H1 (cell line): ENCODE measurements around the gene OR14I1. TPM values are rescaled to one million over a fixed set of nuclear protein-coding genes. Genes with fewer than 3 reads are reported as not detected.

Source experiments
- CTCF ChIA-PET: fragments of 300-600 bp; sonication (Branson Sonifier 250); formaldehyde crosslinking; loops from one replicate; lab custom pipeline; 2021; ENCODE audit not compliant: partially characterized antibody; lab: Charles Lee
- POLR2A ChIA-PET: fragments of 300-600 bp; sonication (Branson Sonifier 250); formaldehyde crosslinking; loops from one replicate; lab custom pipeline; 2021; ENCODE audit warnings: inconsistent platforms; ENCODE audit not compliant: partially characterized antibody; lab: Charles Lee
- DNase-seq, 2 experiments: peaks; one replicate each; pipeline versions ENCODE4 v3.0.0 to v3.0.0-alpha.2; 2010 to 2022; ENCODE audit warnings: low spot score in 2 of 2, low read depth in 1 of 2, mixed read lengths in 1 of 2
- FAIRE-seq: peaks from 2 replicates; lab custom pipeline; 2011; peaks lifted over from hg19 to GRCh38; lab: Jason Lieb, UNC
- H2AFZ ChIP-seq: 2 replicates; pipeline ENCODE4 v1.8.1; 2012; ENCODE audit warnings: low read length, inconsistent platforms
- H2AK5ac ChIP-seq: 2 replicates; pipeline ENCODE4 v1.6.1; 2013; ENCODE audit warnings: low read depth, low read length
- H2BK120ac ChIP-seq: replicated peaks from 2 replicates; pipeline ENCODE3; 2013; ENCODE audit warnings: low read depth, low read length, inconsistent platforms
- H2BK12ac ChIP-seq: 2 replicates; pipeline ENCODE4 v1.6.1; 2013; ENCODE audit warnings: low read depth, low read length
- H2BK15ac ChIP-seq: 2 replicates; pipeline ENCODE4 v1.6.1; 2013; ENCODE audit warnings: low read length
- H2BK20ac ChIP-seq: 2 replicates; pipeline ENCODE4 v1.6.1; 2013; ENCODE audit warnings: low read length
- H2BK5ac ChIP-seq: 2 replicates; pipeline ENCODE4 v1.6.1; 2013; ENCODE audit warnings: low read depth, low read length
- H3K14ac ChIP-seq: 2 replicates; pipeline ENCODE4 v1.6.1; 2013; ENCODE audit warnings: inconsistent platforms; ENCODE audit not compliant: insufficient read length
- H3K18ac ChIP-seq: 2 replicates; pipeline ENCODE4 v1.6.1; 2013; ENCODE audit warnings: low read length; ENCODE audit errors: extremely low read depth
- H3K23ac ChIP-seq: 2 replicates; pipeline ENCODE4 v1.6.1; 2013; ENCODE audit warnings: inconsistent platforms; ENCODE audit not compliant: insufficient read length
- H3K23me2 ChIP-seq: 2 replicates; pipeline ENCODE4 v1.6.1; 2013; ENCODE audit warnings: low read depth, low read length
- H3K27ac ChIP-seq: 2 replicates; pipeline ENCODE4 v1.6.1; 2011; ENCODE audit warnings: low read depth, low read length, inconsistent platforms
- H3K27me3 ChIP-seq, 4 experiments: replicated peaks in 1 of 4; 1 replicate in 1 of 4; 2 replicates in 3 of 4; pipeline versions ENCODE4 v1.6.1 to v1.8.1; 2011 to 2013; ENCODE audit warnings: low read length in 3 of 4, mild to moderate bottlenecking in 3 of 4, inconsistent platforms in 2 of 4, mixed read lengths in 2 of 4, moderate library complexity in 1 of 4; ENCODE audit not compliant: control insufficient read depth in 3 of 4, insufficient read depth in 3 of 4; ENCODE audit errors: extremely low read depth in 1 of 4
- H3K36me3 ChIP-seq, 4 experiments: 2 replicates each; pipeline versions ENCODE4 v1.6.1 to v1.8.1; 2011 to 2013; ENCODE audit warnings: mild to moderate bottlenecking in 4 of 4, low read length in 3 of 4, moderate library complexity in 2 of 4, control low read depth in 1 of 4, inconsistent platforms in 1 of 4; ENCODE audit not compliant: insufficient read depth in 4 of 4, control insufficient read depth in 2 of 4
- H3K4ac ChIP-seq: replicated peaks from 2 replicates; pipeline ENCODE3; 2013; ENCODE audit warnings: low read length, low read depth, mixed read lengths, inconsistent platforms; ENCODE audit not compliant: insufficient read length
- H3K4me1 ChIP-seq, 4 experiments: replicated peaks in 1 of 4; 1 replicate in 1 of 4; 2 replicates in 3 of 4; pipeline versions ENCODE4 v1.6.1 to v1.8.1; 2011 to 2013; ENCODE audit warnings: low read length in 3 of 4, inconsistent platforms in 2 of 4, mixed read lengths in 1 of 4; ENCODE audit not compliant: insufficient read depth in 4 of 4, control insufficient read depth in 3 of 4
- H3K4me2 ChIP-seq, 2 experiments: 2 replicates each; pipeline versions ENCODE4 v1.6.1 to v1.8.1; 2011 to 2013; ENCODE audit warnings: low read depth in 2 of 2, low read length in 2 of 2, control low read depth in 1 of 2, inconsistent platforms in 1 of 2, mild to moderate bottlenecking in 1 of 2; ENCODE audit not compliant: insufficient read depth in 1 of 2
- H3K4me3 ChIP-seq, 4 experiments: fragments of 200-600, 300-600 bp in 1 of 4; sonication (generic), shearing (Covaris generic), sonication (Bioruptor Twin) in 1 of 4; 2 replicates each; pipeline versions ENCODE4 v1.5.1 to v1.8.1; 2011 to 2016; ENCODE audit warnings: low read length in 4 of 4, low read depth in 3 of 4, control low read depth in 2 of 4, inconsistent platforms in 2 of 4, mild to moderate bottlenecking in 2 of 4, mixed read lengths in 1 of 4, moderate library complexity in 1 of 4; ENCODE audit not compliant: insufficient read depth in 2 of 4; ENCODE audit errors: extremely low read depth in 1 of 4
- H3K56ac ChIP-seq: replicated peaks from 2 replicates; pipeline ENCODE3; 2013; ENCODE audit warnings: low read depth, mild to moderate bottlenecking, mixed read lengths, low read length, inconsistent platforms; ENCODE audit not compliant: insufficient read length
- H3K79me1 ChIP-seq: 2 replicates; pipeline ENCODE4 v1.6.1; 2013; ENCODE audit warnings: low read depth, low read length, control low read depth
- H3K79me2 ChIP-seq, 2 experiments: 2 replicates each; pipeline versions ENCODE4 v1.6.1 to v1.8.1; 2012 to 2013; ENCODE audit warnings: low read length in 2 of 2, mild to moderate bottlenecking in 2 of 2, inconsistent platforms in 1 of 2; ENCODE audit not compliant: insufficient read depth in 2 of 2, control insufficient read depth in 1 of 2
- H3K9ac ChIP-seq, 4 experiments: replicated peaks in 1 of 4; 1 replicate in 1 of 4; 2 replicates in 3 of 4; pipeline versions ENCODE4 v1.6.1 to v1.8.1; 2011 to 2013; ENCODE audit warnings: low read depth in 3 of 4, low read length in 3 of 4, control low read depth in 2 of 4, mild to moderate bottlenecking in 2 of 4, moderate library complexity in 2 of 4, inconsistent platforms in 1 of 4; ENCODE audit errors: extremely low read depth in 1 of 4
- H3K9me3 ChIP-seq, 2 experiments: 2 replicates each; pipeline versions ENCODE4 v1.6.1 to v1.8.1; 2012 to 2013; ENCODE audit warnings: mild to moderate bottlenecking in 2 of 2, moderate library complexity in 2 of 2, control low read depth in 1 of 2, inconsistent platforms in 1 of 2, low read depth in 1 of 2, low read length in 1 of 2, mixed read lengths in 1 of 2; ENCODE audit not compliant: insufficient read depth in 2 of 2
- H4K20me1 ChIP-seq, 2 experiments: replicated peaks in 1 of 2; 2 replicates each; pipeline versions ENCODE3 to v1.8.1; 2011 to 2013; ENCODE audit warnings: inconsistent platforms in 2 of 2, low read length in 2 of 2, mild to moderate bottlenecking in 1 of 2; ENCODE audit not compliant: insufficient read depth in 2 of 2, control insufficient read depth in 1 of 2
- H4K5ac ChIP-seq: 2 replicates; pipeline ENCODE4 v1.6.1; 2013; ENCODE audit warnings: low read length, low read depth, mixed read lengths, inconsistent platforms; ENCODE audit not compliant: insufficient read length
- H4K8ac ChIP-seq: 2 replicates; pipeline ENCODE4 v1.8.0; 2013; ENCODE audit warnings: mild to moderate bottlenecking, moderate library complexity, low read length, inconsistent platforms; ENCODE audit not compliant: insufficient read depth; ENCODE audit errors: extremely low read depth
- H4K91ac ChIP-seq: replicated peaks from 2 replicates; pipeline ENCODE3; 2013; ENCODE audit warnings: low read length, mixed read lengths, inconsistent platforms; ENCODE audit not compliant: insufficient read length
- BACH1 ChIP-seq: IDR thresholded peaks from 2 replicates; pipeline ENCODE4 v1.6.1; 2012; ENCODE audit warnings: low read length, improper control_type of control experiment
- CHD1 ChIP-seq: IDR thresholded peaks from 2 replicates; pipeline ENCODE4 v1.6.1; 2012; ENCODE audit warnings: low read depth, low read length, improper control_type of control experiment
- EZH2 ChIP-seq: fragments of 200-600 bp; sonication (generic); IDR thresholded peaks from 2 replicates; pipeline ENCODE4 v1.7.1; 2012; ENCODE audit warnings: low read depth, mild to moderate bottlenecking, moderate library complexity, low read length, inconsistent platforms; ENCODE audit not compliant: severe bottlenecking
- FOSL1 ChIP-seq: IDR thresholded peaks from 2 replicates; pipeline ENCODE4 v1.6.1; 2011; ENCODE audit warnings: mild to moderate bottlenecking, low read depth, low read length, moderate library complexity; ENCODE audit not compliant: insufficient read depth
- GABPA ChIP-seq: IDR thresholded peaks from 2 replicates; pipeline ENCODE4 v1.6.1; 2011; ENCODE audit warnings: mild to moderate bottlenecking, low read length, moderate library complexity, borderline replicate concordance; ENCODE audit not compliant: insufficient read depth
- JUN ChIP-seq: IDR thresholded peaks from 2 replicates; pipeline ENCODE4 v1.6.1; 2011; ENCODE audit warnings: low read depth, mild to moderate bottlenecking, improper control_type of control experiment, low read length
- KDM1A ChIP-seq: fragments of 200-600, 300-600 bp; sonication (generic); IDR thresholded peaks from 2 replicates; pipeline ENCODE4 v1.7.1; 2016; ENCODE audit warnings: mild to moderate bottlenecking, low read length, borderline replicate concordance
- NRF1 ChIP-seq: IDR thresholded peaks from 2 replicates; pipeline ENCODE4 v1.6.1; 2011; ENCODE audit warnings: mild to moderate bottlenecking, low read depth, low read length, improper control_type of control experiment
- SIX5 ChIP-seq: IDR thresholded peaks from 2 replicates; pipeline ENCODE4 v1.6.1; 2011; ENCODE audit warnings: mild to moderate bottlenecking, low read depth, low read length
- TEAD4 ChIP-seq: IDR thresholded peaks from 2 replicates; pipeline ENCODE4 v1.6.1; 2012; ENCODE audit warnings: low read depth, low read length, inconsistent platforms, mixed read lengths
- WGBS, 2 experiments: shearing (Covaris generic) in 1 of 2; methylation state at CpG; one replicate each; pipeline versions ENCODE4 v1.1.6 to v1.1.7; 2013 to 2015; ENCODE audit warnings: low lambda C conversion rate in 2 of 2, mixed read lengths in 2 of 2, inconsistent platforms in 1 of 2, low coverage in 1 of 2, missing lambda C conversion rate in 1 of 2; ENCODE audit not compliant: insufficient replicate concordance in 2 of 2, insufficient coverage in 1 of 2, insufficient read length in 1 of 2; ENCODE audit errors: extremely low coverage in 1 of 2, missing lambda C conversion rate in 1 of 2; 5-methylcytosine and 5-hydroxymethylcytosine counted together
- polyA plus RNA-seq, 7 experiments: library from polyadenylated mRNA; depleted of rRNA in 3 of 7; stranded (reverse) in 5 of 7; unstranded in 2 of 7; fragments of >200 nt in 5 of 7; fragments of 200-250 nt in 2 of 7; gene quantifications; 1 replicate in 5 of 7; 2 replicates in 1 of 7; 4 replicates in 1 of 7; pipeline versions ENCODE4 v1.2.1 to v1.2.3, GENCODE V29; 2011 to 2013; ENCODE audit warnings: missing spikeins in 2 of 7, mixed read lengths in 2 of 7
- total RNA-seq: library from RNA; stranded (reverse); fragmentation: NEBNext Ultra II Directional; extraction: Animal tissue kit (Norgen Biotek cat#: 25700); gene quantifications from 2 replicates; pipeline ENCODE4 v1.2.1, GENCODE V29; 2021
- TF ChIP-seq, protein P1 (sequence below): IDR thresholded peaks from 2 replicates; pipeline ENCODE4 v1.6.1; 2012; ENCODE audit warnings: inconsistent platforms

OR14I1 gene
- total and polyA plus RNA-seq, 2 of the 8 experiments (the other 6 are each of a cell fraction or from before 2014, with no cell fraction given), result not detected

DNA sequence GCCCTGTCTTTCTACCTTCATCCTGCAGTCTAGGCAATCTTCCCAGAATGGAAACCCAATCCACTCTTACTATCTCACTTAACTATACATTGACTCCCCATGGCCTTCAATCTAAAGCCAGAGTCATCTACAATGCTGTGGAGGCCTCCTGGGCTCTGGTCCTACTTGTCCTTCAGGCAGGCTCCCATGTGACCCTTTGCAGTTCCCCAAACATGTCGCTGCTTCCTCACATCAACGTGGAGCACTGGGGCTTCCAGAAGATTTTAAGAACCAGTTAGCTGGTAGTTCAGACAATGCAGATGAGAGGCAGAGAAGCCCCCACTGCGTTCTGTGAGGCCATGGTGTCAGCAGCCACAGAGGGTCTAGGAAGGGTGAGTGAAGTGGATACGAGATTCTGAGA lies 34.4 kb upstream of the OR14I1 start:
- Histone ChIP-seq H3K79me1 (no peaks in the 10 kb centered on the region), H3K79me2 (no peaks in the 10 kb centered on the region), H3K23me2 (no peaks in the 10 kb centered on the region), H4K20me1 (no peaks in the 10 kb centered on the region), H4K91ac (no peak overlapping the region), H2BK12ac (no peak overlapping the region), H3K27me3 (no peaks in the 10 kb centered on the region), H2BK120ac (no peak overlapping the region), H3K9ac (no peak overlapping the region), H3K4me3 (no peak overlapping the region), H3K14ac (no peak overlapping the region), H3K18ac (no peak overlapping the region), H2BK5ac (no peak overlapping the region), H3K36me3 (peaks cover 0 to 2% (median 0%) of the 10 kb centered on the region in 4 experiments; a peak in 1 of 8 replicates), H3K4me2 (no peak overlapping the region), H3K4me1 (no peaks in the 10 kb centered on the region), H3K23ac (no peak overlapping the region), H3K4ac (no peak overlapping the region), H2AK5ac (no peak overlapping the region), H2BK20ac (no peak overlapping the region), H2BK15ac (no peak overlapping the region), H4K8ac (no peak overlapping the region), H2AFZ (no peak overlapping the region), H4K5ac (no peak overlapping the region), H3K9me3 (peaks cover 82 to 84% of the 10 kb centered on the region in 2 experiments), H3K27ac (no peak overlapping the region), H3K56ac (no peak overlapping the region)
- DNase-seq (no peak), FAIRE-seq (no peak)
- TF ChIP-seq JUN, result no peak
- TF ChIP-seq BACH1, result no peak
- no peak for TF ChIP-seq TEAD4
- no peak for TF ChIP-seq NRF1
- no peak for TF ChIP-seq CHD1
- no peak for TF ChIP-seq FOSL1
- TF ChIP-seq EZH2, result no peak
- TF ChIP-seq, protein P1, sequence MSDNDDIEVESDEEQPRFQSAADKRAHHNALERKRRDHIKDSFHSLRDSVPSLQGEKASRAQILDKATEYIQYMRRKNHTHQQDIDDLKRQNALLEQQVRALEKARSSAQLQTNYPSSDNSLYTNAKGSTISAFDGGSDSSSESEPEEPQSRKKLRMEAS, result no peak
- TF ChIP-seq GABPA, result no peak
- TF ChIP-seq KDM1A, result no peak
- TF ChIP-seq SIX5, result no peak
- 60% methylated on average over 4 of the region's 4 CpGs; no CpG with 5 or more reads in 1 of the 2 experiments for WGBS, 2 experiments
- CTCF ChIA-PET, result no interaction called here
- POLR2A ChIA-PET, result no interaction called here
